Daoy (cell line): ENCODE measurements around the gene BCAR1. TPM values are rescaled to one million over a fixed set of nuclear protein-coding genes. Genes with fewer than 3 reads are reported as not detected.

ENCODE experiments used
- DNase-seq: peaks from one replicate; pipeline ENCODE4 v3.0.0-alpha.2; 2015; ENCODE audit warnings: low read depth
- total RNA-seq: library from RNA; depleted of rRNA; stranded (reverse); fragments of >200 nt; shearing (Covaris generic); gene quantifications from 2 replicates; pipeline ENCODE4 v1.2.3, GENCODE V29; 2014

The BCAR1 gene
- total RNA-seq, 1 experiment from 2014 or later, result 43.3 TPM

- DNase-seq, result no peak
Measured at GRCh38 chr16:75239542-75240122, 11.8 kb downstream of the BCAR1 start.

GRCh38 chr16:75238853-75239541 is 12.4 kb downstream of the BCAR1 start:
- DNase-seq, result peak; percentile 55

GRCh38 chr16:75238132-75238852 is 13.1 kb downstream of the BCAR1 start:
- DNase-seq, result peak; percentile 60

GRCh38 chr16:75237398-75238131 is 13.9 kb downstream of the BCAR1 start:
- no peak for DNase-seq

GRCh38 chr16:75236736-75237397 is 14.6 kb downstream of the BCAR1 start:
- DNase-seq, result no peak

- DNase-seq, result no peak
Measured at GRCh38 chr16:75236232-75236631, 15.2 kb downstream of the BCAR1 start.

- no peak for DNase-seq
Measured at GRCh38 chr16:75235721-75236193, 15.7 kb downstream of the BCAR1 start.

- no peak for DNase-seq
Measured at GRCh38 chr16:75234856-75235696, 16.3 kb downstream of the BCAR1 start.

- DNase-seq, result no peak
Measured at GRCh38 chr16:75233611-75233938, 17.8 kb downstream of the BCAR1 start.

- no peak for DNase-seq
Measured at GRCh38 chr16:75231570-75231969, 19.9 kb downstream of the BCAR1 start.

GRCh38 chr16:75230471-75231110 is 20.8 kb downstream of the BCAR1 start:
- no peak for DNase-seq

- no peak for DNase-seq
Measured at GRCh38 chr16:75229172-75230031, 22.0 kb downstream of the BCAR1 start.

- DNase-seq, result no peak
Measured at GRCh38 chr16:75228143-75228976, 23.1 kb downstream of the BCAR1 start.

- DNase-seq, result no peak
Measured at GRCh38 chr16:75227361-75228142, 23.9 kb downstream of the BCAR1 start.

- no peak for DNase-seq
Measured at GRCh38 chr16:75226550-75227360, 24.7 kb downstream of the BCAR1 start.

- DNase-seq, result no peak
Measured at GRCh38 chr16:75225678-75226515, 25.5 kb downstream of the BCAR1 start.
